Stimulated activated CD4-positive, alpha-beta T cell treated with anti-CD3 and anti-CD28 coated beads, Interleukin-12 subunit alpha, Interleukin-12 subunit beta, amount 100 ng/mL, for 48 hours (primary cell): ENCODE results near the gene UNCX.
"Not testable (repeated sequence)": the region's sequence is repeated elsewhere in the genome, so short reads cannot be mapped to it uniquely, and the experiment has no call there.

ENCODE experiments used
- DNase-seq, 3 donors: peaks; one replicate each; pipeline ENCODE4 v3.0.0-alpha.2; 2020; ENCODE audit warnings: low read depth in 2 of 3, low spot score in 1 of 3

The UNCX gene

DNA sequence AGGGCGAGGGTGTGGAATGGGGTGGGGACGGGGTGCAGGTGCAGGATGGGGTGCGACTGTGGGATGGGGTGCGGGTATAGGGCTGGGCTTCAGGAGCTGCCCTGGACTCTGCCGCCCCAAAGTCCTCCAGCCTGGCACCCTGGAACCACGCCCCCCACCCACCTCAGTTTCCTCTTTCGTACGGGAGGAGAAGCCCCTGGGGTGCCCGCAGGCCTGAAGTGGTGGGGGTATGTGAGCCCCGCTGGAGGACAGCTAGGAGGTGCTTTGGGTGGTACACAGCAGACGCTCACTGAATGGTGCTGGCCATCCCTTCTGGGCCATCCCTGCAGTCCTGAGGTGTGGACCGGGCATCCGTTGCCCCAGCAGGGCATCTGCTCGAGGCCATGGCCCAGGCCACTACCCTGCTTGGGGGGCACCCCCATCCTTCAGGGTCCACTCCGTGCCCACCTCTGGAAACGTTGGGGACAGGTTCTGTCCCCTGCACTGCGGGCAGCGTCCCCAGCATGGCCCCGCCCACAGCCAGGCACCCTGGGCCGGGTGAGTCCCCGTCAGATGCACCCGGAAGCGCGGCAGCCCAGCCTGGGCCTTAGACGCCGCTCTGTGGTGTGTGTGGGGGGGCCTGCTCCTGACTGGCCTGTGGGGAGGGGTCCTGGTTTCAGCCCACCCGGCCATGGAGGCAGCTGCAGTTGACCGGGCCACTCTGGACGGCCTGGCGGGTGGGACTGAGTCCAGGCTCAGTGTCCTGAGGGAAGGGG, 41.6 kb downstream of the UNCX start:
- no peak for DNase-seq

DNA sequence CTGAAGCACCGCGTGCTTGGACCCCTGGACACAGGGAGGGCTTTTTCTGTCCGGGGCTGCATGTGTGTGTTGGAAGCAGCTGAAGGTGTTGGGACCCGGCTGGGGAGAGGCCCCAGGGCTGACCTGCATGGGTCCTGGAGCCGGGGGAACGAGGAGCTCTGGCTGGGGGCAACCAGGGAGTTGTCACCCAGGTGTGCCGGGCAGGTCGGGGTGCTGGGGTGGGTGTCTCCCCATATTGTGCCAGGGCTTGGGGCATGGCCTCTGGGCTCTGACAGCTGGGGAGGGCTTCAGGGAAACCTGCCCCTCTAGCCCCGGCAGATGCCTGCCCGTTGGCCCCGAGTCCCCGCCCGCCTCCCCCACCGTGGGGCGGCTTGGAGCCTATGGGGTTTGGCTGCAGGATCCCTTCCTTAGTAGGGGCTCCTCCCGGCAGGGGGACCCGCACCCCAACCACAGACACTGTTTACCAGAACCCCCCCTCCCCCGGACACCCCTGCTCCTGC, 42.3 kb downstream of the UNCX start:
- no peak for DNase-seq

DNA sequence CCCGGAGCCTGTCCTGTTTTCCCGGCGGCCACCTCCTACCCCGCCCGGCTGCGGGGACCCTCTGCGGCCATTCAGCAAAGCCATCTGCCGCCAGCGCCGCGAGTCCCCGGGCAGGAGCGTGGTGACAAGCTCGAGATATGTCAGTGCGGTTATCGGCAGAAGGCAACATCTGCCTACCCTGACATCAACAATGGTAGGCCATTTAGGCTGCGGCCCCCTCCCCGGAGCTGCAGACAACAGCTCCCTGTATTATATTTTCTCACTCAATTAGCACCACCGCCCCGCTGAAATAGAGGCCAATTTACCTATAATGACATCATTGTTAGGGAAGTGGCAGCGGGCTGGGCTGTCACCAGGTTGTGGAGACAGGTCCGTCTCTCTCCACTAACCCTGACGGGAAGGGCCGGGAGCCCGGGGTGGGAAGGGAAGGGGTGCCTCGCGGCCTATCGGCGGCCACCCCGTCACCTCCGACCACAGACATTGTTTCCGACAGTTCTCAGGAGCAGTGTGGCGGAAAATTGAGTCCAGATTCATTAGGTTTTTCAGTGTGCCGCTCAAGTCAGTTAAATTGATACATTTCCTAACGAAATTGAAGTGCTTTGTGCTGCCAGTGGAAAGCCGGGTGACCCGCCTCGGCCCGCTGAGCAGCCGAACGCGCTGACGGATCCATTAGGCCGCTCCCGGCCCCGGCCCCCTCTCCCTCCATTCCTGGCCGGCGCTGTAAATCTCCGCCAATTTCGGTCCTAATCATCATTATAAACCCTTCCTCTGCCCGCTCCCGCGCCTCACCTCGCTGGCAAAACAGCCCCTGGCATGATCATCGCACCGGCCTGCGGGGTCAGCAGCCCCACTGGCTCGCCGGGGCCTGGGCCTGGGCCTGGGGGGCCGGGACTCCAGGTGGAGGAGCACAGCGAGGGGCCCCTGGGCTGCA, 43.0 kb downstream of the UNCX start:
- no peak for DNase-seq

DNA sequence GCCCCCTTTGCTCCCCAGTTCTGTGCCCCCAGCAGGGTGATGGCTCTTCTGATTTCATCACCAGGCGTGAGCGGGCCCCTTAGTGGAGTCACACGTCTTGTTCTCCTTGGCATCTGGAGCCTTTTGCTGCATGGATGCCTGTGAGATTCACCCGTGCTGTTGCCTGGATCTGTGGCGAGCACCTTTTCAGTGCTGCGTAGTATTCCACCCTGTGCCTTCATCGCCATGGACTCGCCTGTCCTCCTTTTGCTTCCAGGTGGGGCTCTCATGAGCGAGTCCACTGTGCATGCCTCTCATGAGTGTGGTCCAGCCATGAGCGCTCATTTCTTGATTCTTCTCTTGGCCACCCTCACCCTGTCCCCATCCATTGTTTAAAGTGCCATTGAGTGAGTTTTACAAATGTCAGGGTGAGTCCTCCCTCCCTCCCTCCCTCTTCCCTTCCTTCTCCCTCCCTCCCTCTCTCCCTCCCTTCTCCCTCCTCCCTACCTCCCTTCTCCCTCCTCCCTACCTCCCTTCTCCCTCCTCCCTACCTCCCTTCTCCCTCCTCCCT, 44.0 kb downstream of the UNCX start:
- no peak for DNase-seq

DNA sequence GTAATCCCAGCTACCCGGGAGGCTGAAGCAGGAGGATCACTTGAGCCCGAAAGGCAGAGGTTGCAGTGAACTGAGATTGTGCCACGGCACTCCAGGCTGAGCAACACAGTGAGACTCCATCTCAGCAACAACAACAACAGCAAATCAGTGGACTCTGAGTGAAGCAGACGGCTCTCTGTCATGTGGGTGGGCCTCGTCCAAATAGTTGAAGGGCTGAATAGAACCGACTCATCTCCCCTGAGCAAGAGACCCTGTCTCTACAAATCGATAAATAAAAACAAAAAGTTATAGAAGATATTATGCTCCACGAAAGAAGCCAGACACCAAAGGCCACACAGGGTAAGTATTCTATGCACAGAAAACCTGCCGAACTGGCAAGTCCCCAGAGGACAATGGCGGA, 45.9 kb downstream of the UNCX start:
- DNase-seq, result no peak

DNA sequence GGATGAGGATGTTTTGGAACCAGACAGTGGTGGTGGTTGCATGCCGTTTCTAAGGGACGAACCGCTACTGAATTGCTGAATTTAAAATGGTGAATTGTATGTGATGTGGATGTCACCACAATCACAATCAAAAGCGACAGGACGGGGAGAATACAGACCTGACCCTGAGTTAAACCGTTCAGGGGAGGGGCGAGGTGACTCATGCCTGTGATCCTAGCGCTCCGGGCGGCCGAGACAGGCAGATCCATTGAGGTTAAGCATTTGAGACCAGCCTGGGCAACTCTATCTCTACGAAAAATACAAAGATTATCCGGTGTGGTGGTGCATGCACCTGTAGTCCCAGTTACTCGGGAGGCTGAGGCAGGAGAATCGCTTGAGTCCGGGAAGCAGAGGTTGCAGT, 46.4 kb downstream of the UNCX start:
- no peak for DNase-seq

DNA sequence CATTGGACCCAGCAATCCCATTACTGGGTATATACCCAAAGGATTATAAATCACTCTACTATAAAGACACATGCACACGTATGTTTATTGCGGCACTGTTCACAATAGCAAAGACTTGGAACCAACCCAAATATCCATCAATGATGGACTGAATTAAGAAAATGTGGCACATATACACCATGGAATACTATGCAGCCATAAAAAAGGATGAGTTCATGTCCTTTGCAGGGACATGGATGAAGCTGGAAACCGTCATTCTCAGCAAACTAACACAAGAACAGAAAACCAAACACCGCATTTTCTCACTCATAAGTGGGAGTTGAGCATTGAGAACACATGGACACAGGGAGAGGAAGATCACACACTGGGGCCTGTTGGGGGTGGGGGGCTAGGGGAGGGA, 47.2 kb downstream of the UNCX start:
- DNase-seq, result not testable (repeated sequence)

DNA sequence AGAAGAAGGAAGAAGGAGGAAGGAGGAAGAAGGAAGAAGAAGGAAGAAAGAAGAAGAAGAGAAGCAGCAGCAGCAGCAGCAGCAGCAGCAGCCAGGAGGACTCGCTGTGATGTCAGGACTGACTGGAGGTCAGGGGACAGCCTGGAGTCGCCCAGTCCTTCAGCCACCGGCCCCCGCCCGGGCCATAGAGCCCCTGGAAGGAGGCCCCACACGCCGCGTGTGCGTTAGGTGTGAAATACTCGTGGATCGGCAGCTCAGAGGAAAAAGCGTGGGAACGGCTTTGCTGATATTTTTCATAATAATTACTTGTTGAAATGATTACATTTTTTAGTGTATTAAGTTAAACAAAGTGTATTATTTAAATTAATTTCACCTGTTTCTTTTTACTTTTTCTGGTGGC, 48.4 kb downstream of the UNCX start:
- DNase-seq, result no peak

DNA sequence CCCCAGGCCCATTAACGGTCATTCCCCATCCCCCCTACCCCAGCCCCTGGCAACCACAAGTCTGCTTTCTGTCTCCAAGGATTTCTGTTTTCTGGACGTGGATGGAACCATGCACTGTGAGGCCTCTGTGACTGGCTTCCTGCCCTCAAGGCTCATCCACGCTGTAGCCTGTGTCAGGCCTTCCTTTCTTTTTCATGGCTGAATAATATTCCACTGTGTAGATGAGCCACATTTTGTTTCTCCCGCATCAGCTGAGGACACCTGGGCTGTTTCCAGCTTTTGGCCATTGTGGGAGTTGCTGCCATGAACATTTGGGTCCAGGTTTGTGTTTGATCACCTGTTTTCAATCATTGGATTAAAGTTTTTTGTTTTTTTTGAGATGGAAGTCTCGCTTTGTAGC, 50.0 kb downstream of the UNCX start:
- no peak for DNase-seq

DNA sequence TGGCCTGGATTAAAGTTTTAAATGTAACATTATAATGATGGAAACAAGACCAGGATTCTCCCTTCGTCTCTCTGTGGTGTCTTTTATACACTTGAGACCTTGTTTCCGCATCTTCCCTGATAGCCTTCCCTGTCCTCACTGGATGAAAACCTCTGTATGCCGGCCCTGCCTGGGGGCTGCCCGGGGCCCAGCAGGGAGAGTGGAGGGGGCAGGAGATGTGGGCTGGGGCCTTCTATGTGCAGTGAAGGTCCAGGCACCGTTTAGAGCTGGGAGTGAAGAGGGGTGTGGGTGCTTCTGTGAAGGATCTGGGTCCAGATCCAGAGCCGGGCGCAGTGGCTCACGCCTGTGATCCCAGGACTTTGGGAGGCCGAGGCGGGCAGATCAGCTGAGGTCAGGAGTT, 50.7 kb downstream of the UNCX start:
- DNase-seq, result no peak

DNA sequence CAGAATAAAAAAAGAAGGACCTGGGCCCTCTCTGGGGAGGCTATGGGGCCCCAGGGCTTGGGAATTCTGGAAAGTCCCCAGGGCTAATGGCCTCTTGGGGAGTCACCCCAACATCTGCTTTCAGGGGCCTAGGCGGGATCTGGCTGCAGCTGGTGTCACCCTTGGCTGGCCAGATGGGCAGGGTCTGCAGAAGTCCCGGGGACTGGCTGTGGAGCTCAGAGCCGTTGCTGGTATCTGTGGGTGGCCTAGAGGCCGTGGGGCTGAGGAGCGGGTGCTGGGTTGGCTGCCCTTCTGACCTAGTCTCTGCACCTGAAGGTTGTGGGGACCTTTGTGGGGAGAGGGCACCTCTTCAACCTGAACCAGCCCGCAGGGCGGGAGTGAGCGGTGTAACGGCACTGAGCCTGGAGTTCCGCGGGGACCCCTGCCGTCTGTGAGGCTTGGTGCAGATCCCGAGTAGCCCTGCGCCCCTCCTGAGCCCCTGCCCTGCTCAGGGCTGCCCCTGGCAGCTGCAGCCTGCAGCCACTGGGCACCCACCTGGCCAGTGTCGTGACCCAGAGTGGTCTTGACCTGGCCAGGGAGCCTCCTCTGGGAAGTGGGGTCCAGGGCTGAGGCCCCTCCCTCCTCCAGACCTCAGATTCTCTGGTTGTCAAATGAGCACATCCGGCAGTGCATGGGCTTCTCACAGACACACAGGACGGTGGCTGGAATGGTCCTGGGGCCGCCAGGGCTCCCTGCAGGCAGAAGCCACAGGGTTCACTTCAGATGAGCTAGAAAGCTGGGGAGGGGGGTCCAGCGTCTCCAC, 51.5 kb downstream of the UNCX start:
- no peak for DNase-seq

DNA sequence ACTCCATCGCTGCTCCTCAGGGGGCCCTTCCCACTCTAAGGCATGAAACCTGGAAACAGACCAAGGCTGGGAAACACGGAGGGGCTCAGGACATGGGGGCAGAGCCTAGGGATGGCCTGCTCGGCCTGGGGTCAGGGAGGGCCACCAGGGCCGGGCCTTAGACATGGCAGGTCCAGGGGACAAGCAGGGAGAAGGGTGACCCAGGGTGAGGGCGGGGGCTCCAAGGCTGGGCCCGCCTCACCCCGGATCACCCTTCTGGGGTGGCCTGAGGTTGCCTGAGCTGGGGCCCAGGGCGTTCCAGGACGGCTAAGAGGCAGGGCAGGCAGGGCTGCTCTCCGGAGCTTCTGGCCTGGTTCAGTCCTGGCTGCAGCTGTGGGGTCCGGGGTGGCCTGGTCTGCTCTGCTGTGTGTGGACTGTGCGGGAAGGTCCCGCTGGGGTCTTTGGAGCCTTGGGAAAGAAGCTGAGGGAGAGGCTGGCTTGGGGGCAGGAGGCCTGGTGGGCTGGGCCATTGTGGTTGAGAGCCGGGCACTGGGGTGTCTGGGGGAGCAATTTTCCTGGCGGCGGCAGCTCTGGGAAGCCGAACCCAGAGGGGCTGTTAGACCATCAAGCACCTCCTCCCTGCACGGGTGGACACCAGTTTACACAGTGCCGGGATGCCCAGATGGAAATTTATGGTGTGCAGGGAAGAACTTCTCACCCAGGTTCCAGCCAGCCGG, 52.2 kb downstream of the UNCX start:
- DNase-seq, result no peak

DNA sequence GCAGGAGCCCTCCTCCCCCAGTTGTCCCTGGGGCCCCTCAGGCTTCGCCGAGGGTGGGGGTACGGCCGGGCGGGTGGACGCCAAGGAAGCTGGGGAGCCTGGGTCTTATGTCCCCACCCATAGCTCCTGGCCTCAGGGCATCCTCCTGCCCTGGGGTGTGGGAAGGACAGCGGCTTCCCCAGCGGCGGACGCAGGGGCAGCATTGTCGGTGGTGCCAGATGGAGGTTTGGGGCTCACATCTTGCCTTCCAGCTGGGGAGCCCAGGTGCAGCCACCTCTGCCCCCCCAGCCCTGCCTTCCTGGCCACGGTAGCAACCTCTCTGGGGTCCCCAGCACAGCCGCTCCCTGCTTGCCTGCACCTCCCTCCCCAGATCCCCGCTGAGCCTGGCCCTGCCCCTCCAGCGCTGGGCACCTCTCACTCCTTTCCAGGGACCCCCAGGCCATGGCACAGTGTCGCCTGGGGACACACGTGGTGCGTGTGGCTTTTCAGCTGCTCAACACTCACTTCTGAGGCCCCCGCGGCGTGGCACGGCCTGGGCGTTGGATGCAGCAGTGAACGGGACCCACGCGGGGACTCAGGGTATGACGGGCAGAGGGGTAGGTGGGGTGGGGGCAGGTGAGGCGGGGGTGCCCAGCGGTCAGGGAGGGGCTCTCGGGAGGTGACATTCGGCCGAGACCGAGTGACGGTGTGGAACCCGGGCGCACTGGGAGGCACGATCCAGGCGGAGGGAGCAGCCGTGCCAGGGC, 53.1 kb downstream of the UNCX start:
- DNase-seq, result no peak
